GM23338 (cell line): Measurements from ENCODE around the gene ZMYND11. TPM values are rescaled to one million over a fixed set of nuclear protein-coding genes. Genes with fewer than 3 reads are reported as not detected.

ENCODE experiments used
- ATAC-seq: fragments of 200-7000 bp; cut with Tn5 transposase; 3 replicates; pipeline ENCODE4 v1.9.1; 2020
- DNase-seq: peaks from one replicate; pipeline ENCODE4 v3.0.0-alpha.2; 2015; ENCODE audit warnings: low spot score
- H2AFZ ChIP-seq: fragments of 200-600 bp; sonication (generic); 2 replicates; pipeline ENCODE4 v1.8.0; 2016; ENCODE audit warnings: antibody characterized with exemption, mild to moderate bottlenecking, moderate library complexity
- H3F3A ChIP-seq: fragments of 200-600 bp; sonication (generic); replicated peaks from 2 replicates; pipeline ENCODE4 v1.8.0; 2017; ENCODE audit warnings: antibody characterized with exemption, mixed run types, low read depth
- H3K27ac ChIP-seq: fragments of 200-600 bp; sonication (generic); 2 replicates; pipeline ENCODE4 v1.6.1; 2016; ENCODE audit warnings: low read depth
- H3K27me3 ChIP-seq: fragments of 200-600 bp; sonication (generic); 2 replicates; pipeline ENCODE4 v1.8.0; 2016; ENCODE audit warnings: mild to moderate bottlenecking, mixed run types, moderate library complexity; ENCODE audit not compliant: insufficient read depth
- H3K36me3 ChIP-seq: fragments of 200-600 bp; sonication (generic); 2 replicates; pipeline ENCODE4 v1.8.0; 2016; ENCODE audit warnings: mild to moderate bottlenecking; ENCODE audit not compliant: insufficient read depth
- H3K4me1 ChIP-seq: fragments of 200-600 bp; sonication (generic); 2 replicates; pipeline ENCODE4 v1.8.0; 2016; ENCODE audit warnings: mild to moderate bottlenecking, moderate library complexity; ENCODE audit not compliant: insufficient read depth
- H3K4me2 ChIP-seq: fragments of 200-600 bp; sonication (generic); 2 replicates; pipeline ENCODE4 v1.7.1; 2017; ENCODE audit warnings: mixed run types
- H3K4me3 ChIP-seq: fragments of 200-600 bp; sonication (generic); 2 replicates; pipeline ENCODE4 v1.6.1; 2016; ENCODE audit warnings: mixed run types
- H3K79me2 ChIP-seq: fragments of 200-600 bp; sonication (generic); replicated peaks from 2 replicates; pipeline ENCODE4 v1.8.0; 2017; ENCODE audit warnings: mild to moderate bottlenecking; ENCODE audit not compliant: insufficient read depth
- H3K9me2 ChIP-seq: fragments of 200-600 bp; sonication (generic); 2 replicates; pipeline ENCODE4 v1.8.0; 2017; ENCODE audit not compliant: insufficient read depth
- H4K20me1 ChIP-seq: fragments of 200-600 bp; sonication (generic); replicated peaks from 2 replicates; pipeline ENCODE4 v1.8.0; 2017; ENCODE audit warnings: mild to moderate bottlenecking; ENCODE audit not compliant: insufficient read depth
- H3K27ac Mint-ChIP-seq: 2 replicates; pipeline ENCODE4 v1.8.0; 2020; ENCODE audit warnings: inconsistent platforms, mild to moderate bottlenecking, moderate library complexity, mixed read lengths
- H3K27me3 Mint-ChIP-seq: 3 replicates; pipeline ENCODE4 v1.8.0; 2022; ENCODE audit warnings: low read depth, mild to moderate bottlenecking, moderate library complexity, mixed read lengths, inconsistent platforms; ENCODE audit not compliant: insufficient read depth, poor library complexity
- H3K36me3 Mint-ChIP-seq: 3 replicates; pipeline ENCODE4 v1.8.0; 2021; ENCODE audit warnings: low read depth, mild to moderate bottlenecking, inconsistent platforms, moderate library complexity, mixed read lengths
- H3K4me1 Mint-ChIP-seq: 3 replicates; pipeline ENCODE4 v1.8.0; 2020; ENCODE audit warnings: mild to moderate bottlenecking, inconsistent platforms, mixed read lengths
- H3K4me3 Mint-ChIP-seq: 3 replicates; pipeline ENCODE4 v1.8.0; 2021; ENCODE audit warnings: moderate library complexity, mild to moderate bottlenecking, inconsistent platforms, mixed read lengths
- H3K9me3 Mint-ChIP-seq: 3 replicates; pipeline ENCODE4 v1.8.0; 2020; ENCODE audit warnings: moderate library complexity, mild to moderate bottlenecking, inconsistent platforms, mixed read lengths
- EZH2phosphoT487 ChIP-seq: fragments of 200-600 bp; sonication (generic); IDR thresholded peaks from one replicate; pipeline ENCODE4 v1.8.1; 2018; ENCODE audit warnings: antibody characterized with exemption; ENCODE audit not compliant: unreplicated experiment
- JUNB ChIP-seq: IDR thresholded peaks from one replicate; pipeline ENCODE4 v1.6.1; 2016; ENCODE audit warnings: antibody characterized with exemption; ENCODE audit not compliant: unreplicated experiment
- NANOG ChIP-seq: IDR thresholded peaks from 2 replicates; pipeline ENCODE4 v1.6.1; 2016; ENCODE audit warnings: antibody characterized with exemption, borderline replicate concordance
- REST ChIP-seq: IDR thresholded peaks from one replicate; pipeline ENCODE4 v1.6.1; 2018; ENCODE audit warnings: antibody characterized with exemption; ENCODE audit not compliant: unreplicated experiment
- ZNF114 ChIP-seq: fragments of 250-450 bp; sonication (Bioruptor Pico); IDR thresholded peaks from 2 replicates; pipeline ENCODE4 v1.5.0; 2020; ENCODE audit warnings: mild to moderate bottlenecking, moderate library complexity
- polyA plus RNA-seq: library from polyadenylated mRNA; unstranded; fragments of >200 nt; fragmentation: Nextera tagmentation; extraction: Ambion mirVana; gene quantifications from 2 replicates; pipeline ENCODE4 v1.2.1, GENCODE V29; 2016
- total RNA-seq: library from RNA; depleted of rRNA; stranded (reverse); fragments of >200 nt; shearing (Covaris generic); gene quantifications from 2 replicates; pipeline ENCODE4 v1.2.3, GENCODE V29; 2014
- TF ChIP-seq, protein P1 (sequence below), 2 experiments: fragments of 200-600 bp in 1 of 2; sonication (generic) in 1 of 2; conservative IDR thresholded peaks; 2 replicates each; pipeline versions ENCODE4 v1.5.1 to v1.6.1; 2016 to 2017; ENCODE audit warnings: antibody characterized with exemption in 2 of 2, low read depth in 2 of 2, mild to moderate bottlenecking in 2 of 2, moderate library complexity in 1 of 2

Gene ZMYND11
- total and polyA plus RNA-seq, 2 experiments from 2014 or later, result 8.9 to 16.9 TPM

- Mint-ChIP-seq H3K36me3 (no peaks in the 10 kb centered on the region), H3K27ac (no peak overlapping the region), H3K4me1 (peaks cover 31% of the 10 kb centered on the region), H3K27me3 (peaks cover 13% of the 10 kb centered on the region), H3K4me3 (peak overlapping the region; percentile 84), H3K9me3 (no peaks in the 10 kb centered on the region)
- peak; percentile 76 for DNase-seq
- H2AFZ ChIP-seq, result no peak overlapping the region
- peak overlapping the region; percentile 81; the same call in 1 of the 2 replicates for H3K4me2 ChIP-seq
- H3K4me1 ChIP-seq, result peaks cover 19% of the 10 kb centered on the region
- TF ChIP-seq NANOG (no peak), REST (no peak)
- TF ChIP-seq, protein P1, sequence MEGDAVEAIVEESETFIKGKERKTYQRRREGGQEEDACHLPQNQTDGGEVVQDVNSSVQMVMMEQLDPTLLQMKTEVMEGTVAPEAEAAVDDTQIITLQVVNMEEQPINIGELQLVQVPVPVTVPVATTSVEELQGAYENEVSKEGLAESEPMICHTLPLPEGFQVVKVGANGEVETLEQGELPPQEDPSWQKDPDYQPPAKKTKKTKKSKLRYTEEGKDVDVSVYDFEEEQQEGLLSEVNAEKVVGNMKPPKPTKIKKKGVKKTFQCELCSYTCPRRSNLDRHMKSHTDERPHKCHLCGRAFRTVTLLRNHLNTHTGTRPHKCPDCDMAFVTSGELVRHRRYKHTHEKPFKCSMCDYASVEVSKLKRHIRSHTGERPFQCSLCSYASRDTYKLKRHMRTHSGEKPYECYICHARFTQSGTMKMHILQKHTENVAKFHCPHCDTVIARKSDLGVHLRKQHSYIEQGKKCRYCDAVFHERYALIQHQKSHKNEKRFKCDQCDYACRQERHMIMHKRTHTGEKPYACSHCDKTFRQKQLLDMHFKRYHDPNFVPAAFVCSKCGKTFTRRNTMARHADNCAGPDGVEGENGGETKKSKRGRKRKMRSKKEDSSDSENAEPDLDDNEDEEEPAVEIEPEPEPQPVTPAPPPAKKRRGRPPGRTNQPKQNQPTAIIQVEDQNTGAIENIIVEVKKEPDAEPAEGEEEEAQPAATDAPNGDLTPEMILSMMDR (conservative IDR thresholded peaks at IDR 0.05; ENCODE audit: low read depth in 2 of 2), result peak; percentile 38 to 56
- peaks cover 30% of the 10 kb centered on the region for H3K27me3 ChIP-seq
- H3K9me2 ChIP-seq, result no peaks in the 10 kb centered on the region
- peaks cover 59% of the 10 kb centered on the region for H3K79me2 ChIP-seq
- no peak overlapping the region for H3K27ac ChIP-seq
- H4K20me1 ChIP-seq, result peaks cover 32% of the 10 kb centered on the region
- 0 out of 2 replicates have a peak, but pooled peaks cover 3% of the 10 kb centered on the region for H3F3A ChIP-seq
- H3K4me3 ChIP-seq, result no peak overlapping the region
- peak; percentile 60 for ATAC-seq
- no peaks in the 10 kb centered on the region for H3K36me3 ChIP-seq
Observed at GRCh38 chr10:137031-137430, 1.8 kb downstream of the ZMYND11 start.

DNA sequence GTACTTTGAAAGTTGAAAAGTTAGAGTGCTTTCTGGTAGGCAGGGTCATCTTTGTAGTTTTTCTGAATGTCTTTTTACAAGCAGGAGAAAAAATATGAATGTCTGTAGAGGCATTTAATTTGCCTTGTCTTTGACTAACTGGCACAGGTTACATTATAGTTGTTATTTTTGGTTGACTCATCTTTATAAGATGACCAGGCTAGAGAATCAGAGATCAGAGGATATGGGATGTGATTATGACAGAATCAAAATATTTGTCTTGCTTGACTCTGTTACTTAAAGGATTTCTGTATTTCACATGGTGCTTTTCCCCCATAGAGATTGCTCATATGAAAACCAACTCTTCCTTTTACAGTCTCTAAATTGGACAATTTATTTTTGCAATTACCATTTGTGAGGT, 2.4 kb downstream of the ZMYND11 start:
- Mint-ChIP-seq H3K4me1 (peaks cover 29% of the 10 kb centered on the region), H3K36me3 (no peaks in the 10 kb centered on the region), H3K9me3 (no peaks in the 10 kb centered on the region), H3K27ac (no peak overlapping the region), H3K4me3 (peak overlapping the region; percentile 84; the same call in 1 of the 3 replicates), H3K27me3 (peaks cover 13% of the 10 kb centered on the region)
- Histone ChIP-seq H3F3A (0 out of 2 replicates have a peak, but pooled peaks cover 3% of the 10 kb centered on the region), H3K9me2 (no peaks in the 10 kb centered on the region), H3K79me2 (peaks cover 64% of the 10 kb centered on the region), H2AFZ (no peak overlapping the region), H3K27ac (no peak overlapping the region), H3K4me3 (no peak overlapping the region), H3K4me2 (no peak overlapping the region), H3K4me1 (peaks cover 15% of the 10 kb centered on the region), H3K36me3 (no peaks in the 10 kb centered on the region), H4K20me1 (peaks cover 32% of the 10 kb centered on the region), H3K27me3 (peaks cover 24% of the 10 kb centered on the region)
- ATAC-seq (no peak), DNase-seq (no peak)
- TF ChIP-seq ZNF114 (CRISPR knock-in tag), result no peak
- no peak for TF ChIP-seq EZH2phosphoT487
- no peak for TF ChIP-seq JUNB
- no peak for TF ChIP-seq NANOG
- no peak for TF ChIP-seq REST
